HepG2 (cell line): ENCODE measurements around the gene NKD2. TPM values are rescaled to one million over a fixed set of nuclear protein-coding genes. Genes with fewer than 3 reads are reported as not detected.

Source experiments
- ATAC-seq: fragments of 200-7000 bp; cut with Tn5 transposase; 3 replicates; pipeline ENCODE4 v1.9.1; 2020; ENCODE audit warnings: mild to moderate bottlenecking, moderate library complexity
- BruUV-seq: library from RNA; stranded (reverse); fragments of 400-500 nt; replicated peaks from 2 replicates; lab custom pipeline; 2021; lab: Mats Ljungman, UMichigan
- CTCF ChIA-PET: fragments of 300-600 bp; formaldehyde crosslinking; extraction: SDS; loops from one replicate; lab custom pipeline; 2021; ENCODE audit warnings: low total read pairs, inconsistent platforms, low intra/inter-chr PET ratio; lab: Yijun Ruan, JAX
- POLR2A ChIA-PET: fragments of 350-600 bp; sonication (Branson Sonifier 250); formaldehyde crosslinking; loops from one replicate; lab custom pipeline; 2020; ENCODE audit warnings: antibody characterized with exemption, inconsistent platforms; lab: Yijun Ruan, JAX
- DNase-seq: peaks from one replicate; pipeline ENCODE4 v3.0.0-alpha.2; 2015; ENCODE audit warnings: low spot score
- FAIRE-seq: peaks from 3 replicates; lab custom pipeline; 2011; peaks lifted over from hg19 to GRCh38; lab: Jason Lieb, UNC
- H2AFZ ChIP-seq: one replicate; pipeline ENCODE4 v1.6.1; 2011; ENCODE audit warnings: low read length, inconsistent platforms
- H3K27ac ChIP-seq: fragments of 300-600 bp; 3 replicates; pipeline ENCODE4 v1.8.0; 2011; ENCODE audit warnings: mixed run types, mild to moderate bottlenecking, mixed read lengths, low read length, inconsistent platforms; ENCODE audit not compliant: insufficient read depth; ENCODE audit errors: extremely low read length
- H3K27me3 ChIP-seq, 2 experiments: fragments of 200-600 bp in 1 of 2; 2 replicates in 1 of 2; 3 replicates in 1 of 2; pipeline versions ENCODE4 v1.6.0 to v1.8.0; 2011; ENCODE audit warnings: low read length in 2 of 2, mild to moderate bottlenecking in 2 of 2, moderate library complexity in 2 of 2, inconsistent platforms in 1 of 2; ENCODE audit not compliant: insufficient read depth in 2 of 2, control insufficient read depth in 1 of 2
- H3K36me3 ChIP-seq, 2 experiments: fragments of 200-600 bp in 1 of 2; replicated peaks in 1 of 2; 2 replicates in 1 of 2; 3 replicates in 1 of 2; pipeline versions ENCODE4 v1.5.1 to v1.8.0; 2011; ENCODE audit warnings: low read length in 2 of 2, inconsistent platforms in 1 of 2; ENCODE audit not compliant: insufficient read depth in 2 of 2, control insufficient read depth in 1 of 2
- H3K4me1 ChIP-seq: 2 replicates; pipeline ENCODE4 v1.5.1; 2012; ENCODE audit warnings: low read length, inconsistent platforms; ENCODE audit not compliant: insufficient read depth
- H3K4me2 ChIP-seq: 2 replicates; pipeline ENCODE4 v1.6.0; 2011; ENCODE audit warnings: low read depth, low read length, inconsistent platforms
- H3K4me3 ChIP-seq, 3 experiments: fragments of 200-600 bp in 1 of 3; sonication (generic), shearing (Covaris generic) in 1 of 3; replicated peaks in 1 of 3; 2 replicates each; pipeline ENCODE4 v1.5.1; 2011 to 2016; ENCODE audit warnings: low read length in 3 of 3, inconsistent platforms in 2 of 3, low read depth in 2 of 3, mild to moderate bottlenecking in 2 of 3, control low read depth in 1 of 3, mixed read lengths in 1 of 3; ENCODE audit not compliant: insufficient read depth in 1 of 3
- H3K79me2 ChIP-seq: one replicate; pipeline ENCODE4 v1.6.1; 2011; ENCODE audit warnings: low read length, inconsistent platforms; ENCODE audit not compliant: insufficient read depth
- H3K9ac ChIP-seq: 2 replicates; pipeline ENCODE4 v1.6.0; 2011; ENCODE audit warnings: mild to moderate bottlenecking, low read depth, low read length, inconsistent platforms; ENCODE audit not compliant: insufficient read depth
- H3K9me3 ChIP-seq: 2 replicates; pipeline ENCODE4 v1.5.1; 2012; ENCODE audit warnings: mild to moderate bottlenecking, low read length
- H4K20me1 ChIP-seq: 2 replicates; pipeline ENCODE4 v1.6.0; 2011; ENCODE audit warnings: inconsistent platforms, mild to moderate bottlenecking, low read length, moderate library complexity; ENCODE audit not compliant: insufficient read depth
- CCAR2 ChIP-seq: fragments of 200-400 bp; formaldehyde crosslinking; optimal IDR thresholded peaks from 2 replicates; pipeline ENCODE3; 2018; ENCODE audit warnings: low read depth, mild to moderate bottlenecking, low read length, moderate library complexity
- ELF4 ChIP-seq: sonication (generic); formaldehyde crosslinking; IDR thresholded peaks from 2 replicates; pipeline ENCODE4 v1.5.0; 2020; ENCODE audit warnings: missing genetic modification reagents, mild to moderate bottlenecking, moderate library complexity, borderline replicate concordance
- ERF ChIP-seq: IDR thresholded peaks from 2 replicates; pipeline ENCODE4 v1.6.1; 2018; ENCODE audit warnings: missing biosample characterization, missing genetic modification reagents
- HNRNPL ChIP-seq: fragments of 200-400 bp; formaldehyde crosslinking; IDR thresholded peaks from 2 replicates; pipeline ENCODE4 v1.6.1; 2017; ENCODE audit warnings: mild to moderate bottlenecking, low read depth, low read length
- KMT2A ChIP-seq: sonication (generic); formaldehyde crosslinking; IDR thresholded peaks from 2 replicates; pipeline ENCODE4 v1.4.0; 2020; ENCODE audit warnings: missing genetic modification reagents
- NFYB ChIP-seq: sonication (generic); formaldehyde crosslinking; IDR thresholded peaks from 2 replicates; pipeline ENCODE4 v1.4.0; 2020; ENCODE audit warnings: missing genetic modification reagents
- PBX2 ChIP-seq: IDR thresholded peaks from 2 replicates; pipeline ENCODE4 v1.6.1; 2016; ENCODE audit warnings: control low read depth
- RXRA ChIP-seq: sonication (generic); formaldehyde crosslinking; IDR thresholded peaks from 2 replicates; pipeline ENCODE4 v1.5.1; 2020; ENCODE audit warnings: missing genetic modification reagents
- TBX3 ChIP-seq: fragments of 450-650 bp; IDR thresholded peaks from 2 replicates; pipeline ENCODE4 v1.6.1; 2017; ENCODE audit warnings: antibody characterized with exemption, mild to moderate bottlenecking, inconsistent platforms, borderline replicate concordance
- TMF1 ChIP-seq: sonication (generic); formaldehyde crosslinking; IDR thresholded peaks from 2 replicates; pipeline ENCODE4 v1.8.1; 2022; ENCODE audit warnings: low read depth, missing genetic modification reagents
- TRIM24 ChIP-seq: sonication (generic); formaldehyde crosslinking; IDR thresholded peaks from 2 replicates; pipeline ENCODE4 v1.8.0; 2022; ENCODE audit warnings: mild to moderate bottlenecking, missing genetic modification reagents
- UBTF ChIP-seq: sonication (generic); formaldehyde crosslinking; IDR thresholded peaks from 2 replicates; pipeline ENCODE4 v1.4.0; 2020; ENCODE audit warnings: mild to moderate bottlenecking, missing genetic modification reagents
- ZBTB20 ChIP-seq: sonication (generic); formaldehyde crosslinking; IDR thresholded peaks from 2 replicates; pipeline ENCODE4 v1.8.1; 2023; ENCODE audit warnings: missing genetic modification reagents, low read depth, mild to moderate bottlenecking, borderline replicate concordance
- ZKSCAN5 ChIP-seq: sonication (generic); formaldehyde crosslinking; IDR thresholded peaks from 2 replicates; pipeline ENCODE4 v1.5.1; 2020; ENCODE audit warnings: mild to moderate bottlenecking, missing genetic modification reagents
- ZNF280B ChIP-seq: sonication (generic); formaldehyde crosslinking; IDR thresholded peaks from 2 replicates; pipeline ENCODE4 v1.5.0; 2020; ENCODE audit warnings: missing genetic modification reagents, mild to moderate bottlenecking, borderline replicate concordance
- ZNF460 ChIP-seq: sonication (generic); formaldehyde crosslinking; IDR thresholded peaks from 2 replicates; pipeline ENCODE4 v1.5.1; 2020; ENCODE audit warnings: missing genetic modification reagents, mild to moderate bottlenecking, borderline replicate concordance
- WGBS: methylation state at CpG from one replicate; pipeline ENCODE4 v1.1.6; 2017; ENCODE audit warnings: low lambda C conversion rate; 5-methylcytosine and 5-hydroxymethylcytosine counted together
- in situ Hi-C: cut with HindIII; loops from 2 replicates; pipeline ENCODE4 v1.10.0; 2017; ENCODE audit warnings: low pct_unique_long_range_greater_than_20kb; ENCODE audit not compliant: extremely low pct_ligation_motif_present
- intact Hi-C: fragments of 100-400 bp; cut with micrococcal nuclease; formaldehyde crosslinking; loops from one replicate; pipeline ENCODE4 v1.10.0; 2022; ENCODE audit not compliant: unreplicated experiment
- polyA plus RNA-seq, 8 experiments: library from polyadenylated mRNA; depleted of rRNA in 3 of 8; stranded (reverse) in 7 of 8; unstranded in 1 of 8; fragments of >200 nt; fragmentation: Illumina TruSeq in 4 of 8; extraction: Trizol in 4 of 8; gene quantifications; 2 replicates each; pipeline versions ENCODE4 v1.2.1 to v1.2.3, GENCODE V29; 2011 to 2016; ENCODE audit warnings: low read depth in 4 of 8, missing spikeins in 1 of 8, mixed read lengths in 1 of 8; ENCODE audit not compliant: insufficient read depth in 1 of 8
- total RNA-seq, 5 experiments: library from RNA; depleted of rRNA; stranded (reverse); fragments of >200 nt; fragmentation: Illumina TruSeq; extraction: Trizol; gene quantifications; 2 replicates each; pipeline ENCODE4 v1.2.3, GENCODE V29; 2016; ENCODE audit warnings: low read depth in 1 of 5

Gene NKD2
- total and polyA plus RNA-seq, 2 of the 13 experiments (the other 11 are each of a cell fraction or from before 2014, with no cell fraction given) = 0.53 to 0.82 TPM

GRCh38 chr5:999724-1000123 lies 8.9 kb upstream of the NKD2 start:
- intact Hi-C loops = loop anchor here (5.0 kb wide), 1 partner anchor 168 kb away; no protein-coding TSS in a partner anchor
- TF ChIP-seq TRIM24 (CRISPR knock-in tag) = no peak
- TF ChIP-seq RXRA (CRISPR knock-in tag) = no peak
- no peak for TF ChIP-seq CCAR2
- no peak for TF ChIP-seq ELF4 (CRISPR knock-in tag)
- no peak for TF ChIP-seq UBTF
- no peak for TF ChIP-seq KMT2A
- no peak for TF ChIP-seq ZBTB20
- ATAC-seq = no peak
- 0% methylated on average over 1 of the region's 5 CpGs for WGBS
- H3K27me3 ChIP-seq = peaks cover 3 to 47% of the 10 kb centered on the region in 2 experiments
- no peak overlapping the region for H3K4me3 ChIP-seq
- FAIRE-seq = no peak
- H3K79me2 ChIP-seq = no peaks in the 10 kb centered on the region
- H3K4me1 ChIP-seq = peaks cover 27% of the 10 kb centered on the region
- no peak overlapping the region for H3K4me2 ChIP-seq
- H3K9ac ChIP-seq = no peak overlapping the region
- no peaks in the 10 kb centered on the region for H4K20me1 ChIP-seq
- CTCF ChIA-PET = no interaction called here
- no peaks in the 10 kb centered on the region for H3K36me3 ChIP-seq
- in situ Hi-C loops = no loop called here
- H3K27ac ChIP-seq = no peak overlapping the region
- DNase-seq = no peak
- BruUV-seq = no TSS peak
- POLR2A ChIA-PET = no interaction called here
- no peaks in the 10 kb centered on the region for H3K9me3 ChIP-seq
- no peak overlapping the region for H2AFZ ChIP-seq

GRCh38 chr5:1000329-1000728 lies 8.3 kb upstream of the NKD2 start:
- FAIRE-seq = no peak
- H3K9ac ChIP-seq = no peak overlapping the region
- CTCF ChIA-PET = no interaction called here
- no peak overlapping the region for H2AFZ ChIP-seq
- no TSS peak for BruUV-seq
- DNase-seq = no peak
- H3K79me2 ChIP-seq = no peaks in the 10 kb centered on the region
- peaks cover 3 to 53% of the 10 kb centered on the region in 2 experiments for H3K27me3 ChIP-seq
- H3K4me3 ChIP-seq = no peak overlapping the region
- ATAC-seq = no peak
- WGBS = 29% methylated on average over 9 of the region's 9 CpGs
- peaks cover 27% of the 10 kb centered on the region for H3K4me1 ChIP-seq
- no peaks in the 10 kb centered on the region for H3K9me3 ChIP-seq
- no peak overlapping the region for H3K4me2 ChIP-seq
- no peak overlapping the region for H3K27ac ChIP-seq
- no peaks in the 10 kb centered on the region for H4K20me1 ChIP-seq
- intact Hi-C loops (loop anchor here (5.0 kb wide), 1 partner anchor 167 kb away; no protein-coding TSS in a partner anchor), in situ Hi-C loops (no loop called here)
- H3K36me3 ChIP-seq = no peaks in the 10 kb centered on the region
- POLR2A ChIA-PET = no interaction called here
- TF ChIP-seq ERF (CRISPR knock-in tag) (no peak), TBX3 (no peak), ZKSCAN5 (no peak), TMF1 (CRISPR knock-in tag) (no peak), PBX2 (CRISPR knock-in tag) (no peak), NFYB (CRISPR knock-in tag) (no peak), HNRNPL (no peak), ZNF280B (CRISPR knock-in tag) (no peak), ZNF460 (CRISPR knock-in tag) (no peak)
